Right hindlimb (tissue), 1 donor: ENCODE data around the gene GNG8.

Experiments
- DNase-seq: peaks from one replicate; pipeline ENCODE4 v3.0.0-alpha.2; 2018

The GNG8 gene

DNA sequence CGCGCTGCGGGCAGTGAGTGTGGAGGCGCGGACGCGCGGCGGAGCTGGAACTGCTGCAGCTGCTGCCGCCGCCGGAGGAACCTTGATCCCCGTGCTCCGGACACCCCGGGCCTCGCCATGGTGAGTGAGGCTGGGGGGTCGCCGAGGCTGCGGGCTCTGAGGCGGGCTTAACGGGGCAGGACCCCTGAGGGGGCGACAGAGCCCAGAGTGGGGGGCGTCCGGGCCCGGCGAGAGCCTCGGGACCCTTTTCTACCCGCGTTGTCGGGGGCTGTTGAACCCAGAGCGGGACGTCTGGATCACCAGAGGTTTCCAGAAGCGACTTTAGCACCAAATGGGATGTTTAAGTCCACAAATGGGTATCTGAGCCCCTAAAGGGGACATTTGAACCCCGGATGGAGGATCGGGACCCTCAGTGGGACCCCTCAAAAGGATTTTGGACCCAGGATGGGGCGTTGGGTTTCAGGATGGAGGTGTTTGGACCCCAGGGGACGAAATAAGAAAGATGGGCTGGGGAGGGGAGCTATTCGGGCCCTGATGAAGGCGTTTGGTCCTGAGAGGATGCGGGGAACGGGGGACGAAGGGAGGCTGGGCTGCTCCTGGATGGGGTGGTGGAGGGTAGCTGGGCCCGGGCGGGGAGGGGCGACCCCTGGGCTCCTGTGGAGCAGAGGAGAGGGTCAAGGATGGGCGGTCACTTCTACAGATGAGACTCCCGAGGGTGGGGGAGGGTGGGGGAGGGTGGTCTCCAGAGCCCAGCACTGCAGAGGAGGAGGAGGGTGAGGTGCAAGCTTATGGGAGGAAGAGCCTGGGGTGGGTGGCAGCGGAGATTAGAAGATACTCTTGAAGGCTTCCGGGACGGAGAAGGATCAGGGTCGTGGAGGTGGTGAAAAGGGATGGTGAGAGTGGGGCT lies 34.4 kb downstream of the GNG8 start, which contains the start of gene CALM3:
Gene CALM3 (plus strand): TSS at position 13 of the 907 bp plus-strand sequence. CDS start 105 bp downstream, at position 118.
- DNase-seq = no peak

DNA sequence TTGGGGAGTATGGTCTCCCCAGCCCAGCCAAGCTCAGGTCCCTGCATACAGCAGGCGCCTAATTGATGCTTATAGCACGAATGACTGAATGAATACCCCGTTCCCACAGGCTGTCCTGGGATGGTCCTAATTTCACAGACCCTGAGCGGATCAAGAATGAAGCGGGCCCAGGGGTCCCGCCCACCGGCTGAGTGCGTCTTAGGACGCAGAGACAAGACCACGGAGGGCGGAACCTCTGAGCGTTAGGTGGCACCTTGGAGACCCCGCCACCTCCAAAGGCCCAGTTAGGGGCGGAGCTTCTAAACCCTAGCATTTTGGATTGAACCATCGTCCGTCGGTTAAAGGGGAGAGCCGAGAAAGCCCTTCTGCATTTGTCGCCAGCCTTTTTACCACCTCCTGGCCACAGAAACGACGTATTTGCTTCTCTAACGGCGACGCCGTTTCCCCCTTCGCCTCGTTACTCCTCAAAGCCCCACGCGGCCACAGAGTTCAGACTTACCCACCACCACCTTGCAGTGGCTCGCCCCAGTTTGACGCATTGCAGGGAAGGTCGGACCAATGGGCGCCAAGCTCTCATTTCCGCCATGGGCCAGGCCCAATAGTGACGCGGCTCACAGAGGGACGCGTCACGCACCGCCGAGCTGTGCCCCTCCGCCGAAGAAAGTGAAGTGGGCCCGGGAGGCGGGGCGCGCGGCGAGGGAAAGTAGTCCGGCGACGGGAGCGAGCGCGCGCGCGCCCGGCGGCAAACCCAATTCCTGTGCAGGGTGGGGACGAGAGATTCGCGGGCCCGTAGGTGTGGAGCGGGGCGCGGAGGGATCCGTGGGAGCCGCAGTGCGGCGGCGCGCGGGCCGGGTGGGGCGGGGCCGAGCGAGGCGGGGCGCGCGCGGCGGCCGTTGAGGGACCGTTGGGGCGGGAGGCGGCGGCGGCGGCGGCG lies 35.4 kb downstream of the GNG8 start:
- peak; percentile 97 for DNase-seq

DNA sequence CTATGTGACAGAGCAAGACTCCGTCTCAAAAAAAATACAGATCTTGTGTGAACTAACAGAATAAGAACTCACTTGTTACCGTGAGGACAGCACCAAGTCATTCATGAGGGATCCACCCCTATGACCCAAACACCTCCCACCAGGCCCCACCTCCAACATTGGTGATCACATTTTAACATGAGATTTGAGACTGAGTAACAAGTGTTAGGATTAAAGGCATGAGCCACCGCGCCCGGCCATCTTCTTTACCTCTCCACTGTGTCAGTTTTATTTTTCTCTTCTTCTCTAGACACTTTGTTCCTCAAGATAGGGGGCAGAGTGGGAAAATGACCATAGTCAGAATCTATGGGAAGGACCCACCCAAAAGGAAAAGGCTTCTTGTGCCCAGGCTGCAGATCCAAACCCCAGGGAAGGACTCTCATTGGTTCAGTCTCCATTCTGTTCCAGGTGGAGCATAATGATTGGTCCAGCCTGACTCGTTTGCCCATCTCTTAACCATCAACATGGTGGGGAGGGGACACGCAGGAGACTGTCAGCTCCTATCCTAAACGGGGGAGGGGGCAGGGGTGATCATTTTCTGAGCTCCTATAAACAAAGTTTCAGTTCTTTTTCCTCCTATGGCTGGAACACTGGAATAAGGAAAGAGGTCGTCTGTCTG lies 36.2 kb downstream of the GNG8 start:
- no peak for DNase-seq

DNA sequence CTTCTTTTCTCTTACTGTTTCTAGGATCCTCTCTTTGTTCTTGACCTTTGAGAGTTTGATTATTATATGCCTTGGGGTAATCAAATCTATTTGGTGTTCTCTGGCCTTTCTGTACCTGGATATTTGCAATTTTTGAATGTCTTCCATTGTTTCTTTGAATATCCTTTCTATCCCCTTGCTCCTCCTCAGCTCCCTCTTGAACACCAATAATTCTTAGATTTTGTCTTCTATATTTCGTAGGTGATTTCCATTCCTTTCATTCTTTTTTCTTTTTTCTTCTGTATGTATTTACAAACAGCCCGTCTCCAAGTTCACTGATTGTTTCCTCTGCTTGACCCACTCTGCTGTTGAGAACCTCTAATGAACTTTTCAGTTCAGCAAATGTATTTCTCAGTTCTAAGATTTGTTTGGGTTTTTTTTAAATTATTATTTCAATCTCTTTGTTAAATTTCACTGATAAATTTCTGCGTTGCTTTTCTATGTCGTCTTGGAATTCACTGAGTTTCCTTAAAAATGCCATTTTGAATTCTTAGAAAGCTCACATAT lies 37.6 kb downstream of the GNG8 start:
- no peak for DNase-seq

DNA sequence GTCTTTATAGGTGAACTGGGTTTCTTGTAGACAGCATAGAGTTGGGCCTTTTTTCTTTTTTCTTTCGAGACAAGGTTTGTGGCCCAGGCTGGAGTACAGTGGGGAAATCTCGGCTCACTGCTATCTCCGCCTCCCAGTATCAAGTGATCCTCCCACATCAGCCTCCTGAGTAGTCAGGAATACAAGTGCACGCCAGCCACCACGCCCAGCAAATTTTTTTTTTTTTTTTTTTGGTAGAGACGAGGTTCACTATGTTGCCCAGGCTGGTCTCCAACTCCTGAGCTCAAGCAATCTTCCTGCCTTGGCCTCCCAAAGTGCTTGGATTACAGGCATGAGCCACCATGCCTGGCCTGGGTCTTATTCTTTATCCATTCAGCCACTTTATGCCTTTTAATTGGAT lies 40.0 kb downstream of the GNG8 start:
- no peak for DNase-seq

DNA sequence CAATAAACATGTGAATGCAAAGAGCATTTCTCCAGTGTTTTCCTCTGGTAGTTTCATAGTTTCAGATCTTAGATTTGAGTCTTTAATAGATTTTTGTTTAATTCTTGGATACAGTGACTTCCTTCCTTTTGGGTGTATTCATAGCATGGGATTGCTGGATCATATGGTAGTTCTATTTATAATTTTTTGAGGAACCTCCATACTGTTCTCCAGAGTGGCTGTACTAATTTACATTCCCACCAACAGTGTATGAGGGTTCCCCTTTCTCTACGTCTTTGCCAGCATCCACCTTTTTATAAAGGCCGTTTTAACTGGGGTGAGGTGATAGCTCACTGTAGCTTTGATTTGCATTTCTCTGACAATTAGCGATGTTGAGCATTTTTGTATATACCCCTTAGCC lies 44.1 kb downstream of the GNG8 start:
- DNase-seq = no peak

DNA sequence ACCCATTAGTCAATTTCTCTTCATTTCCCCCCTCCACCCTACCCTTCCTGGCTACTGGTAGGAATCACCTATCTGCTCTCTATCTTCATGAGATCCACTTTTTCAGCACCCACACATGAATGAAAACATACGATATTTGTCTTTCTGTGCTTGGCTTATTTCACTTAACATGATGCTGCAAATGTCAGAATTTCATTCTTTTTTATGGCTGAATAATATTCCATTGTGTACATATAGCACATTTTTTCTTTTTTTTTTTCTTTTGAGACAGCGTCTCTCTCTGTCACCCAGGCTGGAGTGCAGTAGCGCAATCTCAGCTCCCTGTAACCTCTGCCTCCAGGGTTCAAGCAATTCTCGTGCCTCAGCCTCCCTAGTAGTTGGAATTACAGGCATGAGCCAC lies 44.7 kb downstream of the GNG8 start:
- no peak for DNase-seq

DNA sequence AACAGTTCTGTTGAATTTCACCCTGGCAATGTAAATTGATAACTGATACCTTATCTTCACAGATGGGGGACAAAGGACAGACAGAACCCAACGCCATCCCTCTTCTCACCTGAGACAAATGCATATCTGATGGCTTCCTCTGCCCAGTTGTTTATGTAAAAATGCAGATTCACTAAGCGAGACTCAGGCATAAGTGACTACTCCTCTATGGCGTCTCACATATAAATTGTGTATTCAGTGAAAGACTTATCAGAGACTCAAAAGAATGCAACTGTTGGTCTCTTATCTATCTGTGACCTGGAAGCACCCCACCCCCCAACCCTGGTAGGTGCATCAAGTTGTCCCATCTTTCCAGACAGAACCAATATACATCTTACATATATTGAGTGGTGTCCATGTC lies 48.1 kb downstream of the GNG8 start:
- no peak for DNase-seq

DNA sequence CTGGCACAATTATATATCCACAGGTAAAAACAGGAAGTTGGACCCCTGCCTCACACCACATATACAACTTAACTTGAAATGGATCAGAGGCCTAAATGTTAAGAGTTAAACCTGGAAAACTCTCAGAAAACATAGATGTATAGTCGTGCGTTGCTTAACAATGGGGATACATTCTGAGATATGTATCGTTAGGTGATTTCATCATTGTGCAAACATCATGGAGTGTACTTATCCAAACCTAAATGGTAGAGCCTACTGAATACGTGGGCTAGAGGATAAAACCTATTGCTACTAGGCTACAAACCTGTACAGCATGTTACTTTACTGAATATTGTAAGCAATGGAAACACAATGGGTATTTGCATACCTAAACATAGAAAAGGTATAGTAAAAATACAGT lies 49.7 kb downstream of the GNG8 start:
- no peak for DNase-seq

DNA sequence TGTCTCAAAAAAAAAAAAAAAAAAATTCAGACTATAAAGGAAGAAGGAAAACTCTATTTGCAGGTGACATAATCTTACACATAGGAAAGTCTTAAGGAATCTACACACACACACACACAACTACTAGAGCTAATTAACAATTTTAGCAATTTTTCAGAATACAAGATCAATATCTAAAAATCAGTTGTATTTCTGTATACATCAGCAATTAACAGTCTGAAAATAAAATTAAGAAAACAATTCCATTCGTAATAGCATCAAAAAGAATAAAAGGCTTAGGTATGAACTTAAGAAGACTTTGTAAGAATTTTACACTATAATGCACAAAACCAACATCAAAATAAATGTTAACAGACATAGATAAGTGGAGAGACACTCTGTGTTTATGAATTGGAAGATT lies 50.5 kb downstream of the GNG8 start:
- no peak for DNase-seq
